GM19463 (cell line): ENCODE results near the gene ZNF469.
"Not testable (repeated sequence)": the region's sequence is repeated elsewhere in the genome, so short reads cannot be mapped to it uniquely, and the experiment has no call there.

Experiments
- ATAC-seq: cut with Tn5 transposase; IDR thresholded peaks from one replicate; pipeline ENCODE4 v1.9.1; 2021; ENCODE audit warnings: mild to moderate bottlenecking, moderate library complexity; ENCODE audit not compliant: unreplicated experiment

ZNF469 gene

DNA sequence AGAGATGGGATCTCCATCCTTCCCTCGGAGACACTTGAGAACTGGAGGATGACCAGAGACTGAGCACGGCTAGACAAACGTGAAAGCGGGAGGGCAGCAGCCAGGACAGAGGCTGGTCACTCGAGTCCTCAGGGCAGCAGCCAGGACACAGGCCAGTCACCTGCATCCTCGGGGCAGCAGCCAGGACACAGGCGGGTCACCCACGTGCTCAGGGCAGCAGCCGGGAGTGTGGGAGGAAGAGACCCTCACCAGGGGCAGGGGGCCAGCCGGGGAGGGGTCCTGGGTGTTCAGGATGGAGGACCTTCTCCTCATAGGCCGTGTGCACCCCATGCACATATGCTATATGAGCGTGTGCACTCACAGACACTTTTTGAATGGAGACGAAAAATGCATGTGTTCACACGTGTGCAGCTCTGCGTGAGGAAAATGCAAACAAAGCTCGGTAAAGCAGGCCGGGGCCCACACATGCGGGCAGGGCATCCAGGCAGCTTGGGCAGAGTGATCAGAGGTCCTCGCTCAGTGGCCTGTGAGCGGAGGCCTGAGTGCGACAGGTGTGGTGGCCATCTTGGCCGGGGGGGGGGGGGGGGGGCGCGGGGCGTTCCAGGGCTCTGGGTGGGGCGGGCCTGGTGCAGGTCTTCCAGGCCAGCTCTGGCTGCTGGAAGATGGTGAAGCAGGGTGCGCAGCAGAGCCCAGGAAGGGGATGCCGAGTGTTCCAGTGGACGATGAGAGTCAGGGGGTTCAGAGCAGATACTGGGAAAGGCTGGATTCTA, 26.7 kb downstream of the ZNF469 start:
- no peak for ATAC-seq

DNA sequence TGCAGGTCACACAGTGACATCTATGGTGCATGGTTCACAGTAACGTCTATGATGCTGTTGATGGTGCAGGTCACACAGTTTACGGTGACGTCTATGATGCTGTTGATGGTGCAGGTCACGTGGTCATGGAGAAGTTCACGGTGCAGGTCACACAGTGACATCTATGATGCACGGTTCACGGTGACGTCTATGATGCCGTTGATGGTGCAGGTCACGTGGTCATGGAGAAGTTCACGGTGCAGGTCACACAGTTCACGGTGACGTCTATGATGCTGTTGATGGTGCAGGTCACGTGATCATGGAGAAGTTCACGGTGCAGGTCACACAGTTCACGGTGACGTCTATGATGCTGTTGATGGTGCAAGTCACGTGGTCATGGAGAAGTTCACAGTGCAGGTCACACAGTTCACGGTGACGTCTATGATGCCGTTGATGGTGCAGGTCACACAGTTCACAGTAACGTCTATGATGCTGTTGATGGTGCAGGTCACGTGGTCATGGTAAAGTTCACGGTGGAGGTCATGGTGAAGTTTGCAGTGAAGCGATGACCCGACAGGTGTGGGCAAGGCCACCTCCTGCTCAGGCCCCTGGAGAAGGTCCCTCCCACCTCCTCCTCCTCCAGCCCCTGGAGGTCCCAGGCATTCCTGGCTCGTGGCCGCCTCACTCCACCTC, 27.7 kb downstream of the ZNF469 start:
- ATAC-seq, result not testable (repeated sequence)

DNA sequence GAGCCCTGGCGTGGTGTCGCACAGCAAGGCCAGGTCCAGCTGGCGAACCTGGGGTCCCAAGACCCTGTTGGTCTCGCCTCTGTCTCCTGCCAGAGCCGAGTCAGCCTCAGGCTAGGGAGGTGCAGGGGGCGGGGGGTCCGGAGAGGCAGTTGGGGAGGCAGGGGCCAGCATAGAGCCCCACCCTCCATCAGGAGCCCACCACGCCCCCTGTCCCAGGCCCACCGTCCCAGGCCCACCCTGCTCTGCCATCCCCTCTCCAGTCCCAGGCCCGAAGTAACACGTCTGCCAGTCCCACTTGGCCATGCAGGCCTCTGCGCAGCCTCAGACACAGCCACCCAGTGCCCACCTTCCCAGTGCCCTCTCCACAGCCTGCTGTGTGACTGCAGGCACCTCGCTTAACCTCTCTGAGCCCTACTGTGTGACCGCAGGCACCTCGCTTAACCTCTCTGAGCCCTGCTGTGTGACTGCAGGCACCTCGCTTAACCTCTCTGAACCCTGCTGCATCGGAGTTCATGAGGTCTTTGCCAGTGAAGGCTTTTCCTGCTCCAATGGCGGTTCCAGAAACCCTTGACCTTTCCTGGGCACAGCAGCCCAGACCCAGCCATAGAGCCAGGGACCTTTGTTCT, 29.3 kb downstream of the ZNF469 start:
- ATAC-seq, result no peak

DNA sequence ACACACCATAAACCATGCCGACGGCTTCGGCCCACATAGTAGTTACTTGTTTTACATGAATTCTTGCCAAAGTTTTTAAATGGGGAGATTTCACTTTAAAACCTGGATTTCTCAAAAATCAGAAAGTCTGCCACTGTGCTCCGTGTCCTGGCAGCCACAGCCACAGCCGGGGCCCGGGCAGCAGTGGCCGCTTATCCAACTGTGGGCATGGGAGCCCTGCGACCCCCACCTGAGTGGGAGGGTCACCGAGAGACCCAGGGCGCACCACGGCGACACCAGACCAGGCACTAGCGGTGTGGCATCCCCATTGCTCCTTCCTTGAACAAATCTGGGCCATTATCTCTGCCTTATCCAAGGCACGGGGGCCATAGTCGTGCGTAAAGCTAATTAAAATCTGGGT, 30.0 kb downstream of the ZNF469 start:
- no peak for ATAC-seq

DNA sequence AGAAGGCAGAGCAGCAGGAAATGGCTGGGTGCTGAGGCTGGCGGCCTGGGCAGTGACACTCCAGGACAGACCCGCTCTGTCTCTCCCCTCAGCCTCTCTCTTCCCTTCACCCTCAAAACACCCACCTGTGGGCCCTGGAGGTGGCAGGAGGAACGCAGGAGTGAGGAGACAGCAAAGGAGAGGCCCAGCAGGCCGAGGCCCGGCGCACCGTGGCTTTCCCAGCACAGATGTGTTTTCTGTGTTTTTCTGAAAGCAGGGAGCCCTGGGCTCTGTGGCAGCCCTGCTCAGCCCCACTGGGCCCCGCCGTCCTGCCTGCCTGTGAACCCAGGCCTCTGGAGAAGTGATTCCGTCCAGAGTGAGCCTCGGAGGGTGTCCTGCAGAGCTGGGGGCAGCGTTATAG, 30.5 kb downstream of the ZNF469 start:
- ATAC-seq, result no peak

DNA sequence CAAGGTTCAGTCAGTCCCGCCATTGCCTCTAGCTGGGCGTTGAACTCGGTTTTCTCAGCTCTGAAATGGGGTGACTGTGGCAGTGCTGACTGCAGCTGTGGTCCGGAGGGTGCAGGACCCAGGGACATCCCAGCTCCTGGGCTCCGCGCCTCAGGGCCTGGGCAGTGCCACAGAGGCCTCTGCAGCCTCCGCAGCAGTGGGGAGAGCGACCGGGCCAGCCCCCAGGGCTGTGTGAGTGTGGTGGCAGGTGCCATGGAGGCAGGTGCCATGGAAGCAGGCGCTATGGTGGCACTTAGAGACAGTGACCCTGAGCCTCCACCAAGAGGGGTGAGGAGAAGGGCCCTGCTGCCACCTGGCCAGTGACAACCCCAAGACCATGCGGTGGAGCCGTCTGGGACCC, 30.9 kb downstream of the ZNF469 start:
- no peak for ATAC-seq

DNA sequence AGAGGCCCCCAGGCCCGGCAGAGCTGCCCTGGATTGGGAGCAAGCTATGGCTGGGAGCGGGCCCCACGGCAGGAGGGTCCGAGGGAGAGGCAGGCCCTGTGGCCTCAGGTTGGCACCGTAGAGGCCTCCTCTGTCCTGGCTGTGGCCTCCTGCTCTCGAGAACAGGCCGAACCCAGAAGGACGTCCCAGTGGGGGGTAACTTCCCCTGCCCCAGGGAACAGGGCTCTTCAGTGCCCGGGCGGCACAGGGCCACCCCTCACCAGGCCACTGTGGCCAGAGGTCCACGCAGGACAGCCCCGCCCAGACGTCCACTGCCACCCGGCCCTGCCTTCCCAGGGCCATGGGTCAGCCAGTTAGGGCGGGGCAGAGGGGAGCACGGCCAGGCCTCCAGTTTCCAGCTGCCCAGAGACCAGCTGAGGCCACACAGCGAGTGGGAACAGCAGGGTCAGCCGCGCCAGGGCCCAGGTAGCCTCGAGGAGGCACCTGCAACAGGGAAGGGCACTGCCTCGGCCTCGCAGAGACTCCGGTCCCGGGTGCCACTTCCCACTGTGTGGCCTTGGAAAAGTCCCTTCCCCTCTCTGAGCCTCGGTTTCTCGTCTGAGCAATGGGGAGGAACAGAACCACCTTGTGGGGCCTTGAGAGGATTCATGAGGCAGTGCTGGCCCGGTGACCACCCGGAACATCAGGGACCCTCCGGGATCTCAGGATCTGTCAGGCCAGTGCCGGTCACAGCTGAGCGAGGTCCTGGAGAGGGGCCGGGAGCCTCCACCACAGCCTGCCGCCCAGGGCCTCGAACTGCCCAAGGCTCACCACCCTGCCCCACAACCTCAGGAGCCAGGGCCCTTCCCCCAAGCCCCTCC, 32.0 kb downstream of the ZNF469 start:
- ATAC-seq, result no peak

DNA sequence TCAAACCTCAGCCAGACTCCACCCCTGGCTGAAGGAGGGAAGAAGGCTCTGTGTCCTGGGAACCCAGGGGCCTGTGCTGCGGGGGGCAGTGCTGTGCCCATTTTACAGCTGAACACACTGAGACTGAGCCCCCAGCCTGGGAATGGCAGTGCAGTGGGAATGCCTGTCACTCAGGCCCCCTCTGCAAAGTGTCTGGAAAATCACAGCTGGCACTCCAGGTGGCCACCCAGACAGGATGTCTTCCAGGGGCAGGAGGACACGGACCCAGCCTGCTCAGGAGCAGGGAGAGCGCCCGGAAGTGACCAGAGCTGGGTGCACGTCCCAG, 32.6 kb downstream of the ZNF469 start:
- no peak for ATAC-seq

DNA sequence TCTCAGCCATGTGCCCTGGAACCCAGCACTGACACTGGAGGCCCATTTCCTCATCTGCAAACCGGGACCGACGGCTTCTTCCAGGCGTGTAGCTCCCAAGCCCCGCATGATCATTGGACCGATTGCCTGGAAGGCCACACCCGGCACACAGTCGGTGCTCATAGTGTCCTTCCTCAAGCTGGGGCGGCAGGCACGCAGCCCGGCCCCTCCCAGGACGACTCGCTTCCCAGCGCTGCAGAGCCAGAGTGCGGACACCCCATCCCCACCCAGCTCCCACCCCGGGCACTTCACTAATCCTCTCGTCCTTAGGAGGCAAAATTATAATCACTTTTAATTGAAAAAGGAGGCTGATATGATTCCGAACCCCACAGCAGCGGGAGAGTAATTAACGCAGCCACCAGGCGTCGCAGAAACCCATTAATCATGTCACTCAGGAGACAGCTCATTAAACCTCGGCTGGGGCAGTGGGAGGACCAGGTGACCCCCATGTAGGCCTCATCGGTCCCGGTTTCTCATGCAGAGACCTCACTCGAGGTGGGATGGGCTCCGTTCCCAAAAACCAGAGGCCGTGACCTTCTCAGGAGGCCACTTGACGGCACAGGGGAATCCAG, 33.1 kb downstream of the ZNF469 start:
- no peak for ATAC-seq

DNA sequence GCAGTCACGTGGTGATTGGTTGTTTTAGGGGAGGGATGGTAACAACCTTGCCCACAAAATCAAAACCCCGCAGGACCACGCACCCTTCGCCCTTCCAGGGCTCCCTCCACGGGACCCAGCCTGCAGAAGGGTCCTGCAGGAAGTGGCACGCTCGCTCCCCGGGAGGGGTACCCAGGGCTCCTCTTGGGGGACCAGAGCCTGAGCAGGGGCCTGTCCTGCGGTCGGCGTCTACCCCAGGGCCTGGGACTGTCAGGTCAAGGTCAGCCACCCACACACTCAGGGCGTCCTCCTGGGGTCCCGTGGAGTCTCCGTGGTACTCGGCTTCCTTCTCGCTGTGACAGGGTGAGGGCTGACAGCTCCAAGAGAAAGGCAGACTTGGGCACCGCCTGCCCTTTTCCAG, 33.9 kb downstream of the ZNF469 start:
- no peak for ATAC-seq

DNA sequence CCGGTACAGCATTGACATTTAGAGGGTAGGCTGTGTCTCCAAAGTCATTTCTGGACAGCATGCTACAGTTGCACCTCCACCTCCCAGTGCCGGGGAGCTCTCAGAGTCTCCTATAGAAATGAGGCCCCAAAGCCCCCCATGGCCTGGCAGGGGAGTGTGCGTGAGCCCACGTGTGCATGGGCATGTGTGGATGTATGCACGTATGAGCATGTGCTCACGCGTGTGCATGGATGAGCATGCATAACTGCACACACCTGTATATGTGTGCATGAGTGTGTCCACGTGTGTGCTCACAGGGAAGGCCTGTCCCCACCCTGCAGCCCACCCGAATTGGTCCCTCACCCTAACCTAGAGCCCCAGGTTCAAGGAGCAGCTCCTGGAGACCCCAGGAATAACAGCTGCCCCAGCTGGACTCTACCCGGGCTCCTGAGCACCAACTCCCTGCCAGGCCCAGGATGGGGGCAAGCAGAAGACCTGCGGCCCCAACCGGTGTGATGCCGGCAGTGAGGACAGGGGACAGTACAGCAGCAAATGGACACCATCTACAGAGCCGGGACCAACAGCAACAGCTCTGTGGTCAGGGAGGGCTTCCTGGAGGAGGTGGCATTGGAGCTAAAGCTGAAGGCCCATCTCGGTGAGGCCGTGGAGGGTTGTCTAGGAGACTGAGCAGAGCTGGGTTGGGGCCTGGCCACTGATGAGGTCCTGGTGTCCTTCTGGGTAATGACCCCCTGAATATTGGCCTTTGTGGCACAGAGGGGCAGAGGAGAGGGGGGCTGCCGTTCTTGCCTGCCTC, 35.1 kb downstream of the ZNF469 start:
- ATAC-seq, result no peak

DNA sequence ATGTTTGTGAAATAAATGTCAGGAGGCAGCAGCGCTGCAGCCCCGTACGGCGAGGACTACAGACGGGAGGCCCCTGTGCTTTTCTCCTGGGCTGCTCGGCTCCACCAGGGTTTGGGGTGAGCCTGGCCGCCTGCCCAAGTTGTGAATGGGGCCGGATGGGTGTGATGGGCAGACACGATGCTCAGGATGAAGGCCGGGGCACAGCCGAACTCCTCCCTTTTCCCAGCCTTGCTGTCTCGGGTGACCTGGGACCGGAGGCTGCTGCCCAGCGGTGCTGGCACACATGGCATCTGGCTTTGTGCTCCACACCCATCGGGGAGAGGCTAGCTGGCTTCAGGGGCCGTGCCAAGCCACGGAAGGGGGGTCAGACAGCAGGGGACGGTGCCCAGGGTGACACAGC, 36.1 kb downstream of the ZNF469 start:
- no peak for ATAC-seq

DNA sequence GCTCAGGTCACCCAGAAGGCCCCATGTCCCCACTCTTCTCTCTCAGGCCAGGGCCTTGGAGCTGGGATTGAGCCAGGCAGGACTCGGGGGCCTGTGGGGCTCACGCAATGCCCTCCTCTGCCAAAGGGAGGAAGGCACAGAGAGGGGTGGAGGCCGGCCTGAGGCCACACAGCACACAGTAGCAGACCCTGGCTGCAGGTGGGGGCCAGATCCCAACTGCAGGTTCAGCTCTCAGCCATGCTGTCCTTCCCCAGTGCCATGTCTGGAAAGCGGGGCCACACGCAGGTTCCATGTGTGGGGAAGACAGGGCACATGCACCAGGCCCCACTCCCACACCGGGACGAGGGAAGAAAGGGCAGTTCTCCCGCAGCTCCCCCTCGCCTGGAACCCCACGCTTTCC, 37.0 kb downstream of the ZNF469 start:
- ATAC-seq, result no peak

DNA sequence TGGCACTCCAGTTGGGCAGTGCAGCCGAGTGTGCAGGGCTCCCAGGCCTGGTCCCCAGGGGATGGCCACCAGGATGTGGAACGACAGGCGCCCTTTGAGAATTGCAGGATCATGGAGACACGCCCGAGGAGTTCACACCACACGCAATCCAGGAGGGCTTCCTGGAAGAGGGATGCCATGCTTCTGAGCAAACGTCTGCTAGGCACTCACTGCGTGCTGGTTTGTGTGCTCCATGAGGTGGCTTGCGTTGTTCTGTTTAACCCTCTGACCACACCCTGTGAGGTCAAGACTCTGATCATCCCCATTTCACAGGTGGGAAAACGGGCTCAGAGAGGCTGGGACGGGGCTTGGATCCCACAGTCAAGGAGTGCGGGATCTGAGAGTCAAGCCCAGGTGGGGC, 37.7 kb downstream of the ZNF469 start:
- ATAC-seq, result no peak

DNA sequence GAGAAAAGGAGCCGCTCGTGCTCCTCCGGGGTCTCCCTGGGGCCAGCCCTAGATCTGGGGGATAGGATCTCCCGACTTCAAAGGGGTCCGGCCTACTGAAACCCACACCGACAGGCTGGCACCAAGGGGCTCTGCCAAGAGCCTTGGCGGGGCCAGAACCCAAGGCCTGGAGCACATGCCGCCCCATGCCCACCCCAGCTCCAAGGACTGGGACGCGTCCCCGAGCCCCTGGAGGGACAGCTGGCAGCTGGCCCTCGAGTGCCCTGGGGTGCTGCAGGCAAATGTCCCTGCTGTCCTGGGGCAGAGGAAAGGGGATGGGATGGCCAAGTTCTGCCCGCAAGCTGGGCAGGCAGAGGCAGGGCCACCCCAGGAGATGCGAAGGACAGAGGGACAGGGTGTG, 38.5 kb downstream of the ZNF469 start:
- ATAC-seq, result no peak

DNA sequence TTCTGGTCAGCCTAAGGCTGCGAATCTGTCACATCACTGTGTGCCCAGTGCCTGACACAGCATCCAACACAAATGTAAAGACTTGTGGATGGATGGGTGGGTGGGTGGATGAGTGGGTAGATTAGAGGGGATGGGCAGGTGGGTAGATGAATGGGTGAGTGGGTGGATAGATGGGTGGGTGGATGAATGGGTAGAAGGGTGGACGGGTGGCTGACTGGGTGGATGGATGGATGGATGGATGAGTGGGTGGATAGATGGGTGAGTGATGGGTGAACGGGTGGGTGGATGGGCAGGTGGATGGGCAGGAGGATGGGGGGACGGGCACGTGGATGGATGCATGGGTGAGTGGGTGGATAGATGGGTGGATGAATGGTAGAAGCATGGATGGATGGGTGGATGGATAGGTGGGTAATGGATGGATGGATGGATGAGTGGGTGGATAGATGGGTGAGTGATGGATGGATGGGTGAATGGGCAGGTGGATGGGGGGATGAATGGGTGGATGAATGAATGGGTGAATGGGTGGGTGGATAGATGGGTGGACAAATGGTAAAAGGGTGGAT, 39.2 kb downstream of the ZNF469 start:
- no peak for ATAC-seq

DNA sequence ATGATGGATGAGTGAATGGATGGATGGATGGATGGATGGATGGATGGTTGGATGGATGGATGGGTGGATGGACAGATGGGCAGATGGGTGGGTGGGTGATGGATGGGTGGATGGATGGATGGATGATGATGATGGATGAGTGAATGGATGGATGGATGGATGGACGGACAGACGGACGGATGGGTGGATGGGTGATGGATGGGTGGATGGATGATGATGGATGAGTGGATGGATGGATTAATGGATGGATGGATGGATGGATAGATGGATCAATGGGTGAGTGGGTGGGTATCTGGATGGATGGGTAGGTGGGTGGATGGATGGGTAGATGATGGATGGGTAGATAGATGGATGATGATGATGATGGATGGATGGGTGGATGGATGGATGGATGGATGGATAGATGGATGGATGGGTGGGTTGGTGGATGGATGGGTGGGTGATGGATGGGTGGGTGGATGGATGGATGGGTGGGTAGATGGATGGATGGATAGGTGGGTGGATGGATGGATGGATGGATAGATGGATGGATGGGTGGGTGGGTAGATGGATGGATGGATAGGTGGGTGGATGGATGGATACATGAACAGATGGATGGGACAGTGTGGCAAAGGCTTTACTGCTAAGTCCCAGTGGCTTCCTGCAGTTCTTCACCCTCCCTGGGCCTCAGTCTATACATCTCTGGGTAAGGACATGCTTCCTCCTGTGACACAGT, 40.1 kb downstream of the ZNF469 start:
- no peak for ATAC-seq

DNA sequence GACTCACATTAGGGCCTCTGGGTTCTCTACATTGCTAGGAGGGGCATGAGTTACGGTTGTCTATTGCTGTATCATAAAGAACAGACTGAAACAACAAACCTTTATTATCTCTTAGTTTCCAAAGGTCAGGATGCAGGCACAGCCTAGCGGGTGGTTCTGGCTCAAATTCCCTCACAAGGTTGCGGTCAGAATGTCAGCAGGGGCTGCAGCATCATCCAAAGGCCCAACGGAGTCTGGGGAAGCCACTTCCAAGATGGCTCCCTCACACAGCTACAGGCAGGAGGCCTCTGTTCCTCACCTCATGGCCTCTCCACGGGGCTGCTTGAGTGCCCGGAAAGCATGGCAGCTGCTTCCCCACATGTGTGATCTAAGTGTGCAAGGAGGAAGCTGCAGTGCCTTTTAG, 40.7 kb downstream of the ZNF469 start:
- no peak for ATAC-seq

DNA sequence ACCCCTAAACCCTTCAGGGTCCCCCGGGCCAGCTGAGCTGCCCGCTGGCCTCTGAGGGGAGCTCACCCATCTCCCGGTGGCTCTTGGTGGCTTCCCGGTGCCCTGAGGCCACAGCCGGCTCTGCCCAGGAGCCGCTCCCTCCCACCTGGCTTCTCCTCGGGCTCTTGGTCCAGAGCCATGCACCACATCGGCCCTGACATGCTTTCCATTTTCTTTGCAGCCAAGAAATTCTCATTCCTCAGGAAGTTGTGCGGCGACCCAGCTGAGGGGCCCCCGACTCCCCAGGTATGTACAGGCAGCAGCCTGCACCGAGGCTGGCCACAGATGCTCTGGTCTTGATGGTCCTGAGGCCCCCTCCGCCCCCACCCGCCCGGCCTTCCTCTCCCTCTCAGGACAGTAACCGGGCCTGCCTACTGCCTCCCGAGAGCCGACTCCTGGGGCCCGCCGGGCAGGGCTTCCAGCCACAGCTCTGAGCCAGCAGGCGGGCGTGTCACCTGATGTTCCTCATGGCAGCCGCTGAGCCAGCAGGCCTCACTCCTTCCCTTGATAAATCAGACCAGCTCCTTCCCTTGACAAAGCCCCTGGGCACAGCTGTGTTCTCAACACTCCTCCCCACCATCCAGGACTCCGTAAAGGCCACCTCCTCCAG, 42.0 kb downstream of the ZNF469 start:
- ATAC-seq, result no peak
